HEK293 (cell line): ENCODE measurements around the gene TTC39C.

Experiments used
- CTCF ChIA-PET: fragments of 350-600 bp; formaldehyde crosslinking; extraction: SDS; loops from one replicate; lab custom pipeline; 2021; ENCODE audit warnings: antibody characterized with exemption; lab: Yijun Ruan, JAX
- POLR2A ChIA-PET: fragments of 300-600 bp; formaldehyde crosslinking; extraction: SDS; loops from one replicate; lab custom pipeline; 2020; ENCODE audit warnings: antibody characterized with exemption, inconsistent platforms; lab: Yijun Ruan, JAX
- H3K27ac ChIP-seq: fragments of 200-500 bp; sonication (Bioruptor generic); 2 replicates; pipeline ENCODE4 v1.5.1; 2014; ENCODE audit warnings: low read depth, low read length, control low read depth, inconsistent platforms; ENCODE audit errors: extremely low read depth
- H3K36me3 ChIP-seq, 2 experiments: fragments of 200-500 bp in 1 of 2; sonication (Bioruptor generic) in 1 of 2; 1 replicate in 1 of 2; 2 replicates in 1 of 2; pipeline ENCODE4 v1.5.1; 2014 to 2017; ENCODE audit warnings: inconsistent platforms in 2 of 2, low read length in 2 of 2; ENCODE audit not compliant: control insufficient read depth in 2 of 2, insufficient read depth in 1 of 2
- H3K4me1 ChIP-seq: fragments of 200-500 bp; sonication (Bioruptor generic); 2 replicates; pipeline ENCODE4 v1.5.1; 2014; ENCODE audit warnings: mild to moderate bottlenecking, low read length, inconsistent platforms; ENCODE audit not compliant: control insufficient read depth, insufficient read depth
- H3K4me3 ChIP-seq: 2 replicates; pipeline ENCODE4 v1.5.1; 2011; ENCODE audit warnings: low read depth, mild to moderate bottlenecking, control low read depth, low read length, moderate library complexity
- H3K9me3 ChIP-seq: fragments of 200-500 bp; sonication (Bioruptor generic); 2 replicates; pipeline ENCODE4 v1.5.1; 2014; ENCODE audit warnings: low read depth, low read length, inconsistent platforms; ENCODE audit not compliant: control insufficient read depth, insufficient read depth
- PRDM10 ChIP-seq: fragments of 450-650 bp; formaldehyde crosslinking; IDR thresholded peaks from 2 replicates; pipeline ENCODE4 v1.5.1; 2016; ENCODE audit warnings: missing biosample characterization, missing genetic modification characterization
- PRDM6 ChIP-seq: fragments of 450-650 bp; formaldehyde crosslinking; IDR thresholded peaks from 2 replicates; pipeline ENCODE4 v1.5.1; 2017; ENCODE audit warnings: missing biosample characterization, missing genetic modification characterization
- TRIM28 ChIP-seq: IDR thresholded peaks from 2 replicates; pipeline ENCODE4 v1.6.1; 2011; ENCODE audit warnings: low read length, control low read depth, borderline replicate concordance
- ZBTB26 ChIP-seq: fragments of 450-650 bp; formaldehyde crosslinking; optimal IDR thresholded peaks from 2 replicates; pipeline ENCODE3; 2016; ENCODE audit warnings: missing biosample characterization, mild to moderate bottlenecking, missing genetic modification characterization
- ZBTB7A ChIP-seq: fragments of 450-650 bp; formaldehyde crosslinking; IDR thresholded peaks from 2 replicates; pipeline ENCODE4 v1.5.1; 2016; ENCODE audit warnings: low read depth, missing biosample characterization, missing genetic modification characterization
- ZNF132 ChIP-seq: fragments of 450-650 bp; formaldehyde crosslinking; IDR thresholded peaks from 2 replicates; pipeline ENCODE4 v1.5.1; 2017; ENCODE audit warnings: missing biosample characterization, missing genetic modification characterization, borderline replicate concordance
- ZNF140 ChIP-seq: fragments of 450-650 bp; formaldehyde crosslinking; IDR thresholded peaks from 2 replicates; pipeline ENCODE4 v1.5.1; 2016; ENCODE audit warnings: missing biosample characterization, missing genetic modification characterization
- ZNF19 ChIP-seq: fragments of 450-650 bp; formaldehyde crosslinking; IDR thresholded peaks from 2 replicates; pipeline ENCODE4; 2016; ENCODE audit warnings: missing biosample characterization, missing genetic modification characterization, low read depth
- ZNF280C ChIP-seq: fragments of 450-650 bp; formaldehyde crosslinking; IDR thresholded peaks from 2 replicates; pipeline ENCODE4 v1.5.1; 2016; ENCODE audit warnings: missing biosample characterization, missing genetic modification characterization
- ZNF280D ChIP-seq: fragments of 450-650 bp; formaldehyde crosslinking; IDR thresholded peaks from 2 replicates; pipeline ENCODE4 v1.5.1; 2016; ENCODE audit warnings: missing biosample characterization, missing genetic modification characterization
- ZNF37A ChIP-seq: fragments of 450-650 bp; IDR thresholded peaks from 2 replicates; pipeline ENCODE4 v1.5.1; 2018; ENCODE audit warnings: missing biosample characterization, missing genetic modification characterization
- ZNF76 ChIP-seq: fragments of 450-650 bp; formaldehyde crosslinking; IDR thresholded peaks from 2 replicates; pipeline ENCODE4; 2016; ENCODE audit warnings: low read depth, missing biosample characterization, missing genetic modification characterization, borderline replicate concordance
- ZSCAN16 ChIP-seq: fragments of 450-650 bp; formaldehyde crosslinking; IDR thresholded peaks from 2 replicates; pipeline ENCODE4 v1.5.1; 2016; ENCODE audit warnings: missing biosample characterization, missing genetic modification characterization
- ZSCAN23 ChIP-seq: fragments of 450-650 bp; formaldehyde crosslinking; IDR thresholded peaks from 2 replicates; pipeline ENCODE4 v1.5.1; 2016; ENCODE audit warnings: missing biosample characterization, missing genetic modification characterization

The TTC39C gene

GRCh38 chr18:24063121-24063731 is 48.7 kb downstream of the TTC39C start:
- no peak overlapping the region for H3K27ac ChIP-seq
- ChIA-PET CTCF (no interaction called here), POLR2A (no interaction called here)
- no peak overlapping the region for H3K4me3 ChIP-seq
- H3K4me1 ChIP-seq: peaks cover 11% of the 10 kb centered on the region
- H3K36me3 ChIP-seq: peaks cover 0 to 3% of the 10 kb centered on the region in 2 experiments; a peak in 1 of 3 replicates
- TF ChIP-seq ZNF280D (tag by site-specific recombination): no peak
- 0 out of 2 replicates have a peak, but pooled peaks have one; percentile 18 for TF ChIP-seq PRDM10
- no peak for TF ChIP-seq ZBTB26 (tag by site-specific recombination)
- TF ChIP-seq ZSCAN16 (tag by site-specific recombination): no peak
- no peak for TF ChIP-seq ZNF132 (tag by site-specific recombination)
- TF ChIP-seq ZNF19: no peak
- TF ChIP-seq ZNF37A (tag by site-specific recombination): no peak
- no peak for TF ChIP-seq ZNF280C
- no peak for TF ChIP-seq ZSCAN23
- no peak for TF ChIP-seq ZNF76 (tag by site-specific recombination)
- TF ChIP-seq ZBTB7A (tag by site-specific recombination): no peak
- TF ChIP-seq TRIM28: 0 out of 2 replicates have a peak, but pooled peaks have one; percentile 27
- TF ChIP-seq ZNF140: no peak
- no peak for TF ChIP-seq PRDM6
- TF ChIP-seq, all 188 proteins: peak for 2
- H3K9me3 ChIP-seq: no peaks in the 10 kb centered on the region
